Lower lobe of right lung (tissue), 2 donors: ENCODE data around the gene NUAK2. TPM values are rescaled to one million over a fixed set of nuclear protein-coding genes. Genes with fewer than 3 reads are reported as not detected.

Experiments used
- ATAC-seq, 2 donors: fragments of 200-7000 bp; cut with Tn5 transposase; one replicate each; pipeline ENCODE4 v1.9.1; 2020 to 2022; ENCODE audit warnings: mild to moderate bottlenecking in 2 of 2, moderate library complexity in 2 of 2
- DNase-seq: peaks from one replicate; pipeline ENCODE4 v3.0.0-alpha.2; 2020
- H3K27ac ChIP-seq: fragments of 200-600 bp; one replicate; pipeline ENCODE4 v1.8.0; 2022
- H3K27me3 ChIP-seq: fragments of 200-600 bp; one replicate; pipeline ENCODE4 v1.8.0; 2022; ENCODE audit warnings: low read depth
- H3K36me3 ChIP-seq: fragments of 200-600 bp; one replicate; pipeline ENCODE4 v1.8.0; 2022; ENCODE audit warnings: mild to moderate bottlenecking
- H3K4me1 ChIP-seq: fragments of 200-600 bp; one replicate; pipeline ENCODE4 v1.8.0; 2022
- H3K4me3 ChIP-seq: fragments of 200-600 bp; one replicate; pipeline ENCODE4 v1.8.0; 2022; ENCODE audit warnings: mild to moderate bottlenecking
- H3K9me3 ChIP-seq: fragments of 200-600 bp; one replicate; pipeline ENCODE4 v1.8.0; 2022
- intact Hi-C: fragments of 100-400 bp; cut with DNase I; formaldehyde crosslinking; loops from one replicate; pipeline ENCODE4 v1.11.0; 2022
- total RNA-seq: library from RNA; stranded (reverse); fragmentation: NEBNext Ultra II Directional; extraction: Animal tissue kit (Norgen Biotek cat#: 25700); gene quantifications from one replicate; pipeline ENCODE4 v1.2.1, GENCODE V29; 2021
- TF ChIP-seq, protein P1 (sequence below): fragments of 200-600 bp; IDR thresholded peaks from one replicate; pipeline ENCODE4 v1.8.0; 2022; ENCODE audit warnings: antibody characterized with exemption, mild to moderate bottlenecking
- donor health status: DM: no; HTN: yes; CAD: no; lungs with severe emphysema.

The NUAK2 gene
- total RNA-seq, 1 donor from 2014 or later: 6.8 TPM

DNA sequence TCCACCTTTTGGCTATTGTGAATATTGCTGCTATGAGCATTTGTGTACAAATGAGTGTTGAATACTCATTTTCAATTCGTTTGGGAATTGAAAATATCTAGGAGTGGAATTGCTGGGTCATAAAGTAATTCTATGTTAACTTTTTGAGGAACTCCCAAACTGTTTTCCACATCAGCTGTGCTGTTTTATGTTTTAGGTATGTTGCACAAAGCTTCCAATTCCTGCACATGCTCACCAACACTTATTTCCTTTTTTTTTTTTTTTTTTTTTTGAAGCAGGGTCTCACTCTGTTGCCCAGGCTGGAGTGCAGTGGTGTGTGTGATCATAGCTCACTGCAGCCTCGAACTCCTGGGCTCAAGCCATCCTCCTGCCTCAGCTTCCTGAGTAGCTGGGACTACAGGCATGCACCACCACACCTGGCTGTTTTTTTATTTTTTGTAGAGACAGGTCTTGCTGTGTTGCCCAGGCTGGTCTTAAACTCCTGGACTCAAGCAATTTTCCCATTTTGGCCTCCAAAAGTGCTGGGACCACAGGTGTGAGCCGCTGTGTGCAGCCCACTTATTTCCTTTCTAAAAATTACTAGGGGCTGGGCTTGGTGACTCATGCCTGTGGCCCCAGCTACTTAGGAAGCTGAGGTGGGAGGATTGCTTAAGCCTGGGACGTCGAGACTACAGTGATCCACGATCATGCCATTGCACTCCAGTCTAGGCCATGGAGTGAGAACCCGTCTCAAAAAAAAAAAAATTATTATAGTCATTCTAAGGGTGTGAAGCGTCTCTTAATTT, 60.4 kb downstream of the NUAK2 start:
- TF ChIP-seq, protein P1, sequence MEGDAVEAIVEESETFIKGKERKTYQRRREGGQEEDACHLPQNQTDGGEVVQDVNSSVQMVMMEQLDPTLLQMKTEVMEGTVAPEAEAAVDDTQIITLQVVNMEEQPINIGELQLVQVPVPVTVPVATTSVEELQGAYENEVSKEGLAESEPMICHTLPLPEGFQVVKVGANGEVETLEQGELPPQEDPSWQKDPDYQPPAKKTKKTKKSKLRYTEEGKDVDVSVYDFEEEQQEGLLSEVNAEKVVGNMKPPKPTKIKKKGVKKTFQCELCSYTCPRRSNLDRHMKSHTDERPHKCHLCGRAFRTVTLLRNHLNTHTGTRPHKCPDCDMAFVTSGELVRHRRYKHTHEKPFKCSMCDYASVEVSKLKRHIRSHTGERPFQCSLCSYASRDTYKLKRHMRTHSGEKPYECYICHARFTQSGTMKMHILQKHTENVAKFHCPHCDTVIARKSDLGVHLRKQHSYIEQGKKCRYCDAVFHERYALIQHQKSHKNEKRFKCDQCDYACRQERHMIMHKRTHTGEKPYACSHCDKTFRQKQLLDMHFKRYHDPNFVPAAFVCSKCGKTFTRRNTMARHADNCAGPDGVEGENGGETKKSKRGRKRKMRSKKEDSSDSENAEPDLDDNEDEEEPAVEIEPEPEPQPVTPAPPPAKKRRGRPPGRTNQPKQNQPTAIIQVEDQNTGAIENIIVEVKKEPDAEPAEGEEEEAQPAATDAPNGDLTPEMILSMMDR: no peak
- DNase-seq (no peak), ATAC-seq (peak in 1 of 2 donors; percentile 39)
- no peaks in the 10 kb centered on the region for H3K9me3 ChIP-seq
- no peak overlapping the region for H3K4me3 ChIP-seq
- intact Hi-C loops: no loop called here
- no peak overlapping the region for H3K27ac ChIP-seq
- H3K36me3 ChIP-seq: no peaks in the 10 kb centered on the region
- H3K4me1 ChIP-seq: peaks cover 50% of the 10 kb centered on the region
- H3K27me3 ChIP-seq: no peaks in the 10 kb centered on the region

DNA sequence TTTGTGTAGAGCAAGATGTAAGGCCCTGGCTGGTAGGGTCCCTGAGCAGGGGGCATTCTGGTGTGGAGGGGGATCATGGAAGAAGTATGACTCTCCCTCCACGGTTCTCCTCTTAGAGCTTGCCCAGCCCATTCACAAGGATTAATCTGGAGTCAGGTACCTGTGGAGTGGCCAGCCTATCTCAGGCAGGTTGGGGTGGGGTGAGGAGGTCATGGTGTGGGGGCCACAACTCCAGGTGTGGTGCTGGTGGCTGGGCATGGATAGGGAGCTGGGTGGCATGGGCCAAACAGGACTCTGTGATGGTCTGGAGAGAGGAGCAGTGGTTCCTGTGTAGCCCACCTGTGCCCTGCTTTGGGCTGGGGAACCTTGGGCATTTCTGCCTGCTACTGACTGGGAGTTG, 61.5 kb downstream of the NUAK2 start:
- Histone ChIP-seq H3K36me3 (no peaks in the 10 kb centered on the region), H3K4me1 (peaks cover 55% of the 10 kb centered on the region), H3K27me3 (no peaks in the 10 kb centered on the region), H3K9me3 (no peaks in the 10 kb centered on the region), H3K4me3 (no peak overlapping the region), H3K27ac (no peak overlapping the region)
- no peak for ATAC-seq
- TF ChIP-seq, protein P1: no peak
- intact Hi-C loops: loop anchor here (10.0 kb wide), 1 partner anchor 135 kb away; the partner anchor contains the start of gene RBBP5
- no peak for DNase-seq

DNA sequence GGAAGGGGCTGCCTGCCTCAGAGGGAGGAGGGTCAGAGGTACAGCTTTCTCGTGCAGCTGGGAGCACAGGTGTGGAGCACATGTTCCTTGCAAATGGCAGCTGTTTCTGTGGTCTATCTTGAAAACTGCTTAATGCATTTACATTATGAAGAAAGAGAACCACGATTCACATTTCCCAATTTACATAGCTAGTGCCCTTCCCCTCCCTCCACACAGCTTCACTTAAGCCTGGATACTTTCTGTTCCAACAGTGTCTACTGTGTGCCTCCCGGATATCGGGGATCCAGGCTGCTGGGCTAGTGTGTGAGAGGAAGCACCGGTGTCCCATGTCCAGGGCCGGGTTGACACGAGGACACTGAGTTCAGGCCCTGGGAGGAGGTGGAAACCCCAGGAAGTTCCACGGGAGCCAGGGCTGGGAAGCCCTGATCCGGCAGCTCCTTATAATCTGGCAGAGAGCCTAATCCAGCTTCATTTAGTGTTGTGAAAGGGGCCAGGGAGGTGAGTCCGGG, 62.2 kb downstream of the NUAK2 start:
- Histone ChIP-seq H3K27me3 (no peaks in the 10 kb centered on the region), H3K27ac (no peak overlapping the region), H3K9me3 (no peaks in the 10 kb centered on the region), H3K4me1 (peaks cover 55% of the 10 kb centered on the region), H3K36me3 (no peaks in the 10 kb centered on the region), H3K4me3 (no peak overlapping the region)
- no peak for DNase-seq
- ATAC-seq: peak in 1 of 2 donors; percentile 15
- intact Hi-C loops: loop anchor here (10.0 kb wide), 1 partner anchor 135 kb away; the partner anchor contains the start of gene RBBP5
- TF ChIP-seq, protein P1: no peak

DNA sequence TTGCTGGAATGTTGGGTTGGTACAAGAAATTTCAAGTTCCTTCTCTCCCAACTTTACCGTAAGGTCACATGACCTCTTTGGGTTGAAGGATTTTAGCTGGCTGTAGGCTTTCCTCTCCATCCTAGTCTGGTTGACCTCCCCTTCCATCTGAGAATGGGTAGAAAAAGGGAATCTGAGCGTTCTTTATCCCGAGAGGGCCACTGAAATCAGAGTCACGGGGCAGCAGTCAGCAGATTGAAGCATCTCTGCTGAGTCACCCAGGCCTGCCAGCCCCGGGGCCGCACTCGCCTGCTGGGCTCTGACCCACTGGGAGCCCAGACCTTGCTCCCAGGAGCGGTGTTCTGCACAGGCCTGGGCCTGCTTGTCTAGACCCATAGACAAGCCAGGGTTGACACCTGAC, 62.8 kb downstream of the NUAK2 start:
- intact Hi-C loops: loop anchor here (10.0 kb wide), 1 partner anchor 134 kb away; the partner anchor contains the start of gene RBBP5
- DNase-seq (no peak), ATAC-seq (no peak)
- Histone ChIP-seq H3K4me3 (no peak overlapping the region), H3K27me3 (no peaks in the 10 kb centered on the region), H3K36me3 (no peaks in the 10 kb centered on the region), H3K9me3 (no peaks in the 10 kb centered on the region), H3K4me1 (peaks cover 55% of the 10 kb centered on the region), H3K27ac (no peak overlapping the region)
- TF ChIP-seq, protein P1: no peak

DNA sequence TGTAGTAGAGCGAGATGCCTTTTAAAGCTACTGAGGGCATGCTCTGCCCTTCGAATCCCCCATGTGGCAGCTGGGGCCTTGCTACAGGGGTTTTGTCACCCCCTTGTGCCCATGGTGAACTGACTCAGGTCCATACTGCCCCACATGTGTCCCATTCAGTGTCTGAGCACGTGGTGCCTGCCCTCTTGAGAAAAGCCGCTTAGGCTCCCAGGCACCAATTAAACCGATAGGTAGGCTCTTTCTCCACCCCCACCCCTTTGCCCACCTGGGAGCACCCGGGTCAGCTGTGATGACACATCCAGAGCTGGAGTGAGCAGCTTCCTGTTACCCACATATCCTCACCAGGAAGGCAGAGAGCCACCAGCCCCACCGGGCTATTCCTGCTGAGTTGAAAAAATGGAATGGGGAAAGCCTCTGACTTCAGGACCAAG, 63.3 kb downstream of the NUAK2 start:
- ATAC-seq (no peak), DNase-seq (no peak)
- intact Hi-C loops: loop anchor here (10.0 kb wide), 1 partner anchor 133 kb away; the partner anchor contains the start of gene RBBP5
- Histone ChIP-seq H3K27me3 (no peaks in the 10 kb centered on the region), H3K27ac (no peak overlapping the region), H3K36me3 (no peaks in the 10 kb centered on the region), H3K9me3 (no peaks in the 10 kb centered on the region), H3K4me1 (peaks cover 55% of the 10 kb centered on the region), H3K4me3 (no peak overlapping the region)
- TF ChIP-seq, protein P1: no peak
